ENCODE data around the gene PRPF39.
"Not testable (repeated sequence)": the region's sequence is repeated elsewhere in the genome, so short reads cannot be mapped to it uniquely, and the experiment has no call there.

The PRPF39 gene

GRCh38 chr14:45083976-45084722 is at the start of gene PRPF39:
TSS of gene PRPF39 (plus strand) at chr14:45084116. CDS start at chr14:45095240, 11,124 bp downstream.
- no peak for FAIRE-seq

DNA sequence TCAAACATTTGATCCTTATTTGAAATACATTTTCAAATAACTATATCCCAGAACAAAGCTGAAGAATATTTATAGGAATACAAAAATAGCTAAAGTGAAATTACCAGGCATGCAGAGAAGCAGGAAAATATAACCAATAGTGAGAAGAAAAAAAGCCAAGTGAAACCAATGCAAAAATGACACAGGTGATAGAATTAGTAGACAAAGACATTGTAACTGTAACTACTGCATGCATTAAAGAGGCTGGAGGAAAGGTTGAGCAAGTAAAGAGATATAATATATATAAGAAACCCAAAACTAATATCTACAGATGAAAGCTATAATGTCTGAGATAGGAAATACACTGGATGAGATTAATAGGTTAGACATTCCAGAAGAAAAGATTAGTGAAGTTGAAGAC is 49.2 kb upstream of the PRPF39 start:
- no peak for FAIRE-seq

GRCh38 chr14:45038256-45038655 is 45.7 kb upstream of the PRPF39 start:
- no peak for FAIRE-seq

DNA sequence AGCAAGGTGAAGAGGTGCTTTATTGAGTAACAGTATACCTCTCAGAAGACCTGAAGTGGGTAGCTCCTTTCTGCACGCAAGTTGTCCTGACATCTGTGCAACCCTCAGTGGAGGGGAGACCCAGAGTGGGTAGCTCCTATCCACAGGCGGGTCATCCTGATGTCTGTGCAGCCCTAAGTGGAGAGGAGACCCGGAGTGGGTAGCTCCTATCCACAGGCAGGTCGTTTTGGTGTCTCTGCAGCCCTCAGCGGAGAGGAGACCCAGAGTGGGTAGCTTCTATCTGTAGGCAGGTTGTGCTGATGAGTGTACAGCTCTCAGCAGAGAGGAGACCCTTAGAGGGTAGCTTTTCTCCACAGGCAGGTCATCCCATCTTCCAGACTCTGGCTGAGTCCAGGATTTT is 45.1 kb upstream of the PRPF39 start:
- no peak for FAIRE-seq

GRCh38 chr14:45039390-45039789 is 44.5 kb upstream of the PRPF39 start:
- FAIRE-seq, result no peak

GRCh38 chr14:45041641-45042040 is 42.3 kb upstream of the PRPF39 start:
- no peak for FAIRE-seq

GRCh38 chr14:45044638-45045037 is 39.3 kb upstream of the PRPF39 start:
- peak; percentile 13 for FAIRE-seq

GRCh38 chr14:45048385-45048784 is 35.5 kb upstream of the PRPF39 start:
- FAIRE-seq, result no peak

DNA sequence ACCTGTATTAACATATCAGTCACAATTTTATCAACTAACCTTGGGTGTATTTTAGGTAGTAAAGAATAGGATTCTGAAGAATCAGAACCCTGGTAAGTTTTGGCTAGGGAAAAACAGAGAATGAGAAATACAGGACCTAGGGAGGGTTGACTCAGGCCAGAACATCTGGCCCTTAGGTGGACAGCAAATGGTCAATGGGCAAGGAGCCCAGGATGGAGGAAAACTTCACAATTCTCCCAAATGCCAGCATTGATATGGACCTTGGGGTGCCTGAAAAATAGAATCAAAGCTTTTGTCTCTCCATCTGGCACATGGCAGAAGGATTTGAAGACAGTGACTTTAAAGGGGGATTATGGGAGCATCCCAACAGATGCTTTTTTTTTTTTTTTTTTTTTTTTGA is 32.7 kb upstream of the PRPF39 start:
- no peak for FAIRE-seq

GRCh38 chr14:45051896-45052295 is 32.0 kb upstream of the PRPF39 start:
- FAIRE-seq, result no peak

DNA sequence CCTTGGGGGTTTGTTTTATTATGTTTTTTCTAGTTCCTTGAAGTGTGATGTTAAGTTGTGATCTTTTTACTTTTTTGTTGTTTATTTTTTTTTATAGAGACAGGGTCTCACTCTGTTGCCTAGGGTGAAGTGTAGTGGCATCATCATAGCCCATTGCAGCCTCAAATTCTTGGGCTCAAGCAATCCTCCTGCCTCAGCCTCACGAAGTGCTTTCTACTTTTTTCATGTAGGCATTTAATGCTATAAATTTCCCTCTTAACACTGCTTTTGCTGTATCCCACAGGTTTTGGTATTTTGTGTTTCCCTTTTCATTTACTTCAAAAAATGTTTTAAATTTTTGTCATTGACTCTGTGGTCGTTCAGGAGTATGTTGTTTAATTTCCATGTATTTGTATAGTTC is 26.6 kb upstream of the PRPF39 start:
- FAIRE-seq, result no peak

GRCh38 chr14:45057881-45058364 is 26.0 kb upstream of the PRPF39 start:
- peak; percentile 72 for FAIRE-seq

DNA sequence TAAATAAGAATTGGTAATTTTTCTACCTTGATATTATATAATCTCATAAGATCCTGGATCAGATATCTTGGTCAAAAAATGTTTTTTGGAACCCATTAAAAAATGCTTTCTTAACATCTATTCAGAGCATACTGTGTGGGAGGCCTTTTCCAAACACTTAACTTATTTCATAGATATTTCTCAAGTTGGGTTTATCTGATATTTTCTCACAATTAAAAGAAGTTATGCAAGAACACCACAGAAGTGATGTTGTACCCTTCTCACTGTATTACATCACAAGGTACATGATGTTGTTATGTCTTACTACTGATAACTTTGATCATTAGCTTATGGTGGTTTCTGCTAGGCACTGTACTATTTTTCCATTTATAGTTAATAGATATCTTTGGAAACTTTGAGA is 23.4 kb upstream of the PRPF39 start:
- FAIRE-seq, result no peak

DNA sequence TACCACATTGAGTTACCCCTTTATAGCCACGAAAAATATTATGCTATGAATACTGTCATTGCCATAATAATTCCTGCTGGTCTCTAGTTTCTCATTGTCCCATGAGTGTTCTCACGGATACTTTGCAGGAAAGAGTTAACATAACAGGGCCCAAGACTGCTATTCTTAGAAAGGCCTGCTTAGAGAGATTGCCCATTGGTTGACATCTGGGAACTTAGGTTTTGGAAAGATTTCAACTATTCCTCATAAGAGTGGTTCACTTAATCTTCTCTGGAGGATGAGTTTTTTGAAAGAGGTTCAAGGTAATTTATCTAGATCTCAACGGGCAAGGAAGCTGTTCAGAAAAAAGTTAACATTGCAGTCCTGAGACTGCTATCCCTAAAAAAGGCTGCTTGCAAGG is 18.4 kb upstream of the PRPF39 start:
- FAIRE-seq, result no peak

- FAIRE-seq, result no peak
Measured at GRCh38 chr14:45065956-45066355, 18.0 kb upstream of the PRPF39 start.

DNA sequence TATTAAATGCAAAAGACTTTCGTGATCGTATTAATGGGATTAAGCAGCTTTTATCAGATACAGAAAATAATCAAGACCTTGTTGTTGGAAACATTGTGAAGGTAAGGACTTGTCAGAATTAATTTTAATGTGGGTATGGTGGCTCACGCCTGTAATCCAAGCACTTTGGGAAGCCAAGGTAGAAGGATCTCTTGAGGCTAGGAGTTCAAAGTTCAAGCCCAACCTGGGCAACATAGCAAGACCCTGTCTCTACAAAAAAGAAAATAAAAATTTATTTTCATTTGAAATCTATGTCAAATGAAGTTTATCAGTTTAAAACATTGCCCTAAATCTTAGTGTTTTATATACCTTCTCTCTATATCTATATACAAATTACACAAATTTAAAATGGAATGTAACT is 17.2 kb upstream of the PRPF39 start:
- FAIRE-seq, result no peak

DNA sequence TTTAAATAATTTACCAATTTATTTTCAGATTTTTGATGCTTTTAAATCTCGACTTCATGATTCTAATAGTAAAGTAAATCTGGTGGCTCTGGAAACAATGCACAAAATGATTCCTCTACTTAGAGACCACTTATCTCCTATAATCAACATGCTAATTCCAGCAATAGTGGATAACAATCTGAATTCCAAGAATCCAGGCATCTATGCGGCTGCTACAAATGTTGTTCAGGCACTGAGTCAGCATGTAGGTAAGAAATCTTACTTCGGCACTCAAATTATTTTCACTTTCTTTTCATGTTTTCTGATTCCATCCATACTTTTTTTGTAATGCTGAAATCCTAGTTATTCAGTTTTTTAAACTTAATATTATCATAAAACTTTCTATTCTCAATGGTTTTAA is 15.5 kb upstream of the PRPF39 start:
- peak; percentile 5 for FAIRE-seq

DNA sequence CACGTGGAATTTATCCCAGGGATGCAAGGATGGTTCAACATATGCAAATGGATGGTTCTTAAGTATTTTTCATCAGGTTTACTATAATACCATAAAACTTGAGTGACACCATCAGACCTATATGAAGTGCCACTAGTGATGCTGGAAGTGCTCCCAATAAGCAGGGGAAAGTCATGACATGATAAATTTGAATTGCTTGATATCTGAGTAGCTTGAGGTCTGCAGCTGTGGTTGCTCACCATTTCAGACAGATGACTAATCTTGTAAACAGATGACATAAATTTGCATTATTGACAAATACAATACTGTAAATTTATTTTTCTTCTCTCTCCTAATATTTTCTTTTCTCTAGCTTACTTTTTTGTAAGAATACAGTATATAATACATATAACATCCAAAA is 13.7 kb upstream of the PRPF39 start:
- peak; percentile 77 for FAIRE-seq

- FAIRE-seq, result no peak
Measured at GRCh38 chr14:45072126-45072525, 11.8 kb upstream of the PRPF39 start.

- FAIRE-seq, result no peak
Measured at GRCh38 chr14:45073231-45073879, 10.6 kb upstream of the PRPF39 start.

GRCh38 chr14:45078323-45078722 is 5.6 kb upstream of the PRPF39 start:
- no peak for FAIRE-seq

DNA sequence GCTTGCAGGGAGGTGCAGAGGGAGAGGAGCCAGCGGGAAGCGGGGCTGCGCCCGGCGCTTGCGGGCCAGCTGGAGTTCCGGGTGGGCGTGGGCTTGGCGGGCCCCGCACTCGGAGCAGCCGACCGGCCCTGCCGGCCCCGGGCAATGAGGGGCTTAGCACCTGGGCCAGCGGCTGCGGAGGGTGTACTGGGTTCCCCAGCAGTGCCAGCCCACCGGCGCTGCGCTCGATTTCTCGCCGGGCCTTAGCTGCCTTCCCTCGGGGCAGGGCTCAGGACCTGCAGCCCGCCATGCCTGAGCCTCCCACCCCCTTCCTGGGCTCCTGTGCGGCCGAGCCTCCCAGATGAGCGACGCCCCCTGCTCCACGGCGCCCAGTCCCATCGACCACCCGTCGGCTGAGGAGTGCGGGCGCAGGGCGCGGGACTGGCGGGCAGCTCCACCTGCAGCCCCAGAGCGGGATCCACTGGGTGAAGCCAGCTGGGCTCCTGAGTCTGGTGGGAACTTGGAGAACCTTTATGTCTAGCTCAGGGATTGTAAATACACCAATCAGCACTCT is 3.4 kb upstream of the PRPF39 start:
- FAIRE-seq, result not testable (repeated sequence)

DNA sequence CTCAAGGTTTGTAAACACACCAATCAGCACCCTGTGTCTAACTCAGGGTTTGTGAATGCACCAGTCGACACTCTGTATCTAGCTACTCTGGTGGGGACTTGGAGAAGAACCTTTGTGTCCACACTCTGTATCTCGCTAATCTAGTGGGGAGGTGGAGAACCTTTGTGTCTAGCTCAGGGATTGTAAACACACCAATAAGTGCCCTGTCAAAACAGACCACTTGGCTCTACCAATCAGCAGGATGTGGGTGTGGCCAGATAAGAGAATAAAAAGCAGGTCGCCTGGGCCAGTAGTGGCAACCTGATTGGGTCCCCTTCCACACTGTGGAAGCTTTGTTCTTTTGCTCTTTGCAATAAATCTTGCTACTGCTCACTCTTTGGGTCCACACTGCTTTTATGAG is 2.8 kb upstream of the PRPF39 start:
- FAIRE-seq, result not testable (repeated sequence)

DNA sequence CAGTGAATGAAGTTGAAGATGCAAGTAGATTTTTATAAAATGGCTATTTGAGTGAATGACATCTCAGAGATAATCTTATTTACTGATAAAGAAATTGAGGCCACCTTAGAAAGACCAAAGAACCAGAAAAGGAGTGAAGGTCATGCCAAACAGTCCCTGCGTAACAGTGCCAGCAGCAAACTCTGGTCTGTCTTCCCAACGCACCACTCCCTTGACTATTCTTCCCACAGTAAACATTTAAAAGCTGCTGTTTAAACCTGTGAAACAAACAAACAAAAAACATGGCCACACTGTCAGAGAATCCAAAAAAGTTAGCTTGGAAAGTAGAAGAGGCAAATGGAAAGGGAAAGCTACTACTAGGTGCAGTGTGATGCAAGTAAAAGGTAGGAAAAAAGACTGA is 1.5 kb upstream of the PRPF39 start:
- FAIRE-seq, result no peak

Data from islet of Langerhans (tissue), 1 donor.